Ammon's horn (tissue), 1 donor: ENCODE measurements around the gene EFHD2.
"Not testable (repeated sequence)": the region's sequence is repeated elsewhere in the genome, so short reads cannot be mapped to it uniquely, and the experiment has no call there.

ENCODE experiments used
- DNase-seq: peaks from one replicate; pipeline ENCODE4 v3.0.0-alpha.2; 2016; ENCODE audit warnings: low spot score

The EFHD2 gene

GRCh38 chr1:15409388-15410222 lies at the start of gene EFHD2:
Gene EFHD2, plus strand, starts transcription at chr1:15409888. Its CDS starts 84 bp downstream, at chr1:15409972.
- peak; percentile 81 for DNase-seq

GRCh38 chr1:15360700-15361099 lies 49.0 kb upstream of the EFHD2 start:
- DNase-seq, result no peak

- no peak for DNase-seq
Measured at GRCh38 chr1:15362096-15362736, 47.5 kb upstream of the EFHD2 start.

GRCh38 chr1:15362737-15363128 lies 47.0 kb upstream of the EFHD2 start:
- DNase-seq, result no peak

- DNase-seq, result no peak
Measured at GRCh38 chr1:15364740-15365139, 44.9 kb upstream of the EFHD2 start.

GRCh38 chr1:15368888-15369287 lies 40.8 kb upstream of the EFHD2 start:
- DNase-seq, result no peak

GRCh38 chr1:15370268-15370667 lies 39.4 kb upstream of the EFHD2 start:
- DNase-seq, result no peak

GRCh38 chr1:15370781-15371520 lies 38.7 kb upstream of the EFHD2 start:
- peak; percentile 62 for DNase-seq

GRCh38 chr1:15371610-15372545 lies 37.8 kb upstream of the EFHD2 start:
- no peak for DNase-seq

GRCh38 chr1:15378729-15379128 lies 31.0 kb upstream of the EFHD2 start:
- DNase-seq, result no peak

- DNase-seq, result not testable (repeated sequence)
Measured at GRCh38 chr1:15379151-15379550, 30.5 kb upstream of the EFHD2 start.

GRCh38 chr1:15380601-15381508 lies 28.8 kb upstream of the EFHD2 start:
- no peak for DNase-seq

GRCh38 chr1:15381805-15382204 lies 27.9 kb upstream of the EFHD2 start:
- no peak for DNase-seq

- DNase-seq, result no peak
Measured at GRCh38 chr1:15382601-15383518, 26.8 kb upstream of the EFHD2 start.

GRCh38 chr1:15383810-15384209 lies 25.9 kb upstream of the EFHD2 start:
- no peak for DNase-seq

- DNase-seq, result peak; percentile 87
Measured at GRCh38 chr1:15384301-15384901, 25.3 kb upstream of the EFHD2 start.

GRCh38 chr1:15385420-15385819 lies 24.3 kb upstream of the EFHD2 start:
- DNase-seq, result no peak

- DNase-seq, result peak; percentile 74
Measured at GRCh38 chr1:15386164-15386749, 23.4 kb upstream of the EFHD2 start.
